GM18951 (cell line): Measurements from ENCODE around the gene CTDNEP1.
A peak's percentile ranks its signal among the peaks of the same experiment; 100 is the strongest.

Experiments used
- POLR2A ChIP-seq: IDR thresholded peaks from 4 replicates; pipeline ENCODE4 v1.6.1; 2011; ENCODE audit warnings: mild to moderate bottlenecking; ENCODE audit not compliant: insufficient read length, insufficient read depth; ENCODE audit errors: extremely low read depth
- in situ Hi-C: fragments of 300-500 bp; cut with MboI; formaldehyde crosslinking; loops from one replicate; pipeline ENCODE4 v1.12.0; 2022; ENCODE audit warnings: low sequenced_read_pairs, mixed read lengths, inconsistent platforms; ENCODE audit not compliant: unreplicated experiment

The CTDNEP1 gene

DNA sequence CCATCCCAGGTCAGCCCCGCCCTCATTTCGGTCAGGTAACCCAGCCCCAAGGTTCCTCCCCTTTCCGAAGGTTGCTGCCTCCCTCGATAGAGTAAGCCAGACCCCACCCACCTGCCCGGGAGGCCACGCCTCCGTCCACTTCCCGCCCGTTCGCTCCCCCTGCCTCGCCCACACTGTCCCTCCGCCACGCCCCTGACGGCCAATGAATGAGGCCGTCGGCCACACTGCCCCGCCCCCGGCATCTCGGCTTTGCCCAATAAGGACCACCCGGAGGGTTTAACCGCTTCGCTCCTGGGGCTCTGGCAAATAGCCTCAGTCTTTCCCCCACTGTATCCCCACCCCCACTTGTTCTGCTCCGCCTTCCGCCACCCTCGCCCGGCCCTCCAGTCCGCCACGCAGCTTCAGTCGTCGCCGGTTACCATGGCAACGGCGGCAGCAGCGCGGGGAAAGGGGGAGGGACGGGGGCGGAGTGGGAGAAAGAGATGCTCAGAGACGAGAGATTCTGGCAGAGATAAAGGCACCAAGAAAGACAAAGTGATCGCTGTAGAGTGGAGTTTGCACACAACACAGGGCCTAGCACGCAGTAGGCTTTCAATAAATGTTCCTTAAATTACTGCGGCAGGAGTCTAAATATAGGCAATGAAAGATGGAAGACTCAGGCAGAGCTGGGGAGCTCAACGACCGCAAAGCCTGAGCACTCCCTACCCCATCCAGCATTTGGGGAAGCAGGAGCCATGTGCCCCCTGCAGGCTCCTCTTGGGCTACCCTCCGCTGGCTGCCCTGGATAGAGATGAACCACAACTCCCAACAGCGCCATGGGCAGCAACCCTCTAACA lies 37.0 kb downstream of the CTDNEP1 start:
- in situ Hi-C loops: no loop called here
- TF ChIP-seq POLR2A: no peak

DNA sequence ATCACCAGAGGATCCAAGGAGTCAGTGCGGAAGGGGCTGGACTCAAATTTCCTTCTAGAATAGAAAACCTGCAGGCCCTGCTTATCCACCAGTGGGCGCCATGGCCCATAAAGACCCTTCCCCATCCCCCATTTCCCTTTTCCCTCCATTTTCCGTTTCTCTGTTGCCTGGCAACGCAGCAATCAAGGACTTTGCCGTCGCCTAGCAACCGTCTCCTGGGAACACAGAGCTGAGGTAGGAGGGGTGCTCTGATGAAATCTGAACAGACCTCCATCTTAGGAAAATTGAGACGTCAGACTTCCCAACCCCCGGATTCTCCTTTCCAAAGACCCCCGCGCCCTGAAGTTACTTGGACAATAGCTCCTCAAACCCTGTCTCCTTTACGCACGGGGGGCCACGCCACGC lies 37.6 kb downstream of the CTDNEP1 start:
- TF ChIP-seq POLR2A: no peak
- in situ Hi-C loops: no loop called here

DNA sequence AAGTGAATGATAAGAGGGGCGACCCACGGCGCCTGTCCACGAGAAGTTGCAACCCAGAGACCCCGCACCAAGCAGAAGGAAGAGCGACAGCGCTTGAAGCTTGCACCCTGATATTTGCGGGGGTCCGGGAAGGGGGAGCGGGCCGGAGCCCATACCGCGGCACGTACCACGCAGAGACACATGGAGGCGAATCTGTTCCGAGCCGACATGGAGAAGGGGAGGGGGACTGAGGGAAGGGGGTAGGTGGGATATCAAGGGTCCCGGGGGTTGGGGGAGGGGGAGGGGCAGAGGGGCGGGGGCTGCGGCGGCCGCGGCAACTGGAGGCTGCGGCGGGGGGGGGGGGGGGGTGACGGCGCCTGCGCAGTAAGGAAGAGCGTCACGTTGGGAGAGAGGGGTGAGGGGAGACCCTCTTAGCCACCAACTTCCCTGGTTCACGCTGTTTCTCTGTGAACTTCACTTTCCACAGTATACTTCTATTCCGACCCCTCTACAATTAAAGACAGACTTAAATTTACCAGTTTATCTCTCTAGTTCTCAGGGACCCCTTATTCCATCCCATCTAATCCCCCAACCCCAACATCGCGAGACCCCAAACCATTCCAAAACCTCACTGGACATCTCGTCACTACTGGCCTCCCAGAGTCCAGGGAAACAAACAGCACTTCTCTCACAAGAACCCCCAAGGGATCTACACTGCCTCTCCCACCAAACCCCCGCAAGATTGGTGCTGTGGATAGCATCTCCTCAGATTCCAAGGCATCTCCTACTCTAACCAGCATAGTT lies 39.9 kb downstream of the CTDNEP1 start:
- TF ChIP-seq POLR2A: no peak
- in situ Hi-C loops: no loop called here

DNA sequence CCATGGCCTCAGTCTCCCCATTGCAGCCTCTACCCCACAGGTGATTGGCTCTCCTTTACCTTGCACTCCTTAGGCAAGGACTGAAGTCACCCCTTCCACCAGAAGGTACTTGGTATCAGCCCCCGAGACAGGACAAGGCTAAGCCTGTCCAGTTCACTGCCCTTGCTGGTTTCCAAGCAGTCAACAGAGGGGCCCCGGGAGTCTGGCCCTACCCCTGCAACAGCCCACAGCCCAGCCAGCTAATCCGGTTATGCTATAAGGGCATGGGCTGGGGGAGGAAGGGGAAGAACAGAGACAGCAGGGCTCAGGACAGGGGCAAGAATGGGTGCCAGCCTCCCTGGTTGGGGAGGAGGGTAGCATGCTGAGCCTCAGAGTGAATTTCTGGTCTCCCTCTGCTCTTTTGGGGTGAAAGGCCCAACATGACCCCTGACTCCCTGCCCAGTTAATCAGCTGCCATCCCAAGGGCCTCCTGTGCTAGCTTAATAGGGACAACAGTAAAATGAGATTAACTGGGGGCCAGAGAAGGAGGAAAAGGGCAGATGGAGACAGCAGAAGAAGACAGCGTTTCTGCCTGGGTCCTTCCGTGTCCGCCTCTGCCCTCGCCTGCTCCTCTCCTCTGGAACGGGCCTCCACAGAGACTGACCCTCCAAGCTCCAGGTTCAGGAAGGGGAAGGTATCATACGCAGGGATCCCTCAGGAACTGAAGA lies 42.6 kb downstream of the CTDNEP1 start:
- TF ChIP-seq POLR2A: no peak
- in situ Hi-C loops: no loop called here

DNA sequence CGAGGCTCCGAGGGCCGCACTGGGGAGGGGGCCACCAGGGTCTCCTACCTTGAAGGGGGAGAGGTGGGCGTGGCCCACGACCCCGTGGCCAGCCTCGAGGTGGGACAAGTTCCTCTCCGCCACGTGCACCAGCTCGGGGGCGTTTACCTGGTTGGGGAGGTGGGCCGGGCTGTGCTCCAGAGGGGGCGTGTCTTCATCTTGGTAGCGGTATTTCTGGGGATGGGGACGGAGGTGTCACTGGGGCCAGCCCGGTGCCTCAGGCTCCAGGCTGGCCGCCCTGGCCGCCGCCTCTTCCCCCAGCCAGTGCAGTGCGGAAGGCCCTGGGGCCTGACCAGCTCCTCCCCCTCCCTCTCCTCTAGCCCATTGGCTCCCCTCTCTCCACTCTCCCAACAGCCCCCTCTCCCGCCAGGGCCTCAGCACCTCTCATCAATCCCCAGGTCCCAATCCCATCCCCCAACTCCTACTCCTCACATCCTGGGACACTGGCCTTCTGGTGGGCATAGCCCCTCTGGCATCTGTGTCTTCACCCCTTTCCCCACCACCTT lies 43.4 kb downstream of the CTDNEP1 start:
- in situ Hi-C loops: no loop called here
- TF ChIP-seq POLR2A: no peak

DNA sequence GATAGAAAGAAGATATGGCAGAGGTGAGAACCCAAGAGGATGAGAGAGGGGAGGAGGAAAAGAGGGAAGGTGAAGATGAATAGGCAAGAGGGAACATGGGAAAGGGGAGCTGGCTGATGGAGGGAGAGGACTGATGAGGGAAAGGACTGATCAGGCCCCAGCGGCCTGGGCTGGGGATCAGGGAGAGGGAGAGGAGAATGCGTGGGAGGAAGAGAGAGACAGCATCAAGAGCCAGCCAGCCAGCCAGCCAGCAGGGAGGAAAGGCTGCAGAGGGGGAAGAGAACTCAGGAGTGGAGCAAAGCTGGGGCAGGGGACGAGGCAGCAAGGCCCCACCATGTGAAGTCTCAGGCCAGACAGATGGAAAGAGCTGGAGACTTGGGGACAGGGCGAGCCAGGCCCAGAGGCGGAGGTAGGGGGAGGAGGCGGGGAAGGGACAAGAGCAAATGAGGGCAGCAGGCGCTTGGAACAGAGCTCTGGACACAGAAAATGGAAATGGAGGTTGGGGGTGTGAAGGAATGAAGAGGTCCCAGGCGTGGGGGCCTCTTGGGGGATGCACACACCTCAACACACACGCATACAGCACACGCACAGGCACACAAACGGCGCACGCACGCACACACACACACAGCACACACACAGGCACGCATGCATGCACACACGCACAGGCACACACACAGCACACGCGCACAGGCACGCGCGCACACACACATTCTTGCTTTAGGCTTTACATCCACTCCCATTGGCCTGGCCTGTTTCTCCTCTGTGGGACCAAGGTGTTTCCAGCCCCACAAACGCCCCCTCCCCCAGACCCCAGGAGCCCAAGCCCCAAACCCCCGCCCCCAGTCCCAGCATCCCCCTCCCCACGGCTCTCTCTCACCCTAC lies 44.2 kb downstream of the CTDNEP1 start:
- in situ Hi-C loops: no loop called here
- no peak for TF ChIP-seq POLR2A

DNA sequence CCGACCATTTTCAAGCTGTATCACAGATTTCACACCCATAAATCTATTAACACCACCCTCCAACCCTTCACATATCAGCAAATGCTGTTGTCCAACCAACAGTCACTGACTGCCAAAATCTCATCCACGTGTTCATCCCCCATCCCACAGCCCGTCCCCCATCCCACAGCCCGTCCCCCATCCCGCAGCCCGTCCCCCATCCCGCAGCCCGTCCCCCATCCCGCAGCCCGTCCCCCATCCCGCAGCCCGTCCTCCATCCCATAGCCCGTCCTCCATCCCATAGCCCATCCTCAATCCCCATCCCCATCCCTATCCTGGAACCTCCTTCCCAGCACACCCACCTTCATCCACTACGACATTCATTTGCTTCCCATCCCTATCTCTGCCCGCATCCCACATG lies 46.0 kb downstream of the CTDNEP1 start:
- TF ChIP-seq POLR2A: no peak
- in situ Hi-C loops: no loop called here

DNA sequence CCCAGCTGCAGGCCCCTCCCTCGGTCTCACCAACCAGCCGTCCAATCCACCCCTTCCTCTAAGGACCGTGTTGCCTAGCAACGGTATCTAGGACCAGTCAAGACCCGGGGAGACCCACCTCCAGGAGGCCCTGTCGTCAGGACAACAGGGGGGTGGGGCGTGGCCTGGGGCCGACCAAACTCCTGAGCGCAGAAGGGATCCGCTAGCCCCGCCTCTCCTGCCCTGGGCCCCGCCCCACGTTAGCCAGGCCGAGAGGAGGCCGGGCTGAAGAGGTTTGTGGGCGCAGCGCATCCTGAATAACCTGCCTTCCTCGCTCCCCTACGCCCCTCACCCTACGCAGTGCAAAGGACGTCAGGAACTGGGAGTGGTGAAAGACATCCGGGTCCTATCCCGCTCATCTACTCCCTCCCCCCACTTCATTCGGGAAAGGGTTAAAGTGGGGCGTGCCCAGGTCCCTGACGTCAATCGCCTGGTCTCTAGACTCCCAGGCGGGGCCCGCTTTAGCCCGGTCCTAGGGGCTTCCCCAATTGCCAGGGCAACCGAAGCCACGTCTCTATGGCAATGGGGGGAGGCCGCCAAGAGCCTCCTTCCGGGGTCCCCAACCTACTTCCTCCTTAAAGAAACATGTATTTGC lies 46.6 kb downstream of the CTDNEP1 start:
- TF ChIP-seq POLR2A: peak; percentile 31
- in situ Hi-C loops: no loop called here

DNA sequence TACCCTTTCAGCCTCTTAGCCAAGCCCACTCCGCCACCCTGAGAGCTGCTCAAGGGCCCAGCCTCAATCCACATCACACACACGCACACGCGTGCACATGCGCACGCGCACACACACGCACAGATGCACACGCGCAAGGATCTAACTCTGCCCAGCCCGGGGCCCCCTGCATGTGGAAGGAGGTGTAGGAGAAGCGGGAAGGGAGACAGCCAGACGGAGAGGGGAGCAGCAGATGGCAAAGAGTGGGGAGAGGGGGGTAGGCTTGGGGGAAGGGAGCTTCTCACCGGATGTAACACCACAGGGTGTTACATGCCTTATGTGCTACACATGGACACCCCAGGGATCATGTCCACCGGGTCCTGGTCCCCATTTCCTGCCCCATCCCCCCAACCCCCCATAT lies 47.2 kb downstream of the CTDNEP1 start:
- in situ Hi-C loops: no loop called here
- TF ChIP-seq POLR2A: no peak

DNA sequence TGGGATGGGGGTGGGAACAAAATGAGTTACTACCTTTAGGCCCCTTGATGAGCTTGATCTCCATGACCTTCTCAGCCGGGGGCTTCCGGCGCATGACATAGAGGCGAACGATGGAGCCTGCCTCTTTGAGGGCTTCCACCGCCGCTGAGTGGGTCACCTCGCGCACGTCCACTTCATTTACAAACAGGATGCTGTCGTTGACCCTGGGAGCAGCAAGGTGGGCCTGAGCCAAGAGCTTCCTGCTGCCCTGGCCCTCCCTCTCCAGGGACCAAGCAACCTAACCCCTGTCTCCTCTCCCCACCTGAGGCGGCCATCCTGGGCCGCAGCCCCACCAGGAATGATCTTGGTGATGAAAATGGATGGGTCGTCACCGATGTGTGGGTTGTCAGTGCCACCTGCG lies 48.1 kb downstream of the CTDNEP1 start:
- TF ChIP-seq POLR2A: no peak
- in situ Hi-C loops: no loop called here

DNA sequence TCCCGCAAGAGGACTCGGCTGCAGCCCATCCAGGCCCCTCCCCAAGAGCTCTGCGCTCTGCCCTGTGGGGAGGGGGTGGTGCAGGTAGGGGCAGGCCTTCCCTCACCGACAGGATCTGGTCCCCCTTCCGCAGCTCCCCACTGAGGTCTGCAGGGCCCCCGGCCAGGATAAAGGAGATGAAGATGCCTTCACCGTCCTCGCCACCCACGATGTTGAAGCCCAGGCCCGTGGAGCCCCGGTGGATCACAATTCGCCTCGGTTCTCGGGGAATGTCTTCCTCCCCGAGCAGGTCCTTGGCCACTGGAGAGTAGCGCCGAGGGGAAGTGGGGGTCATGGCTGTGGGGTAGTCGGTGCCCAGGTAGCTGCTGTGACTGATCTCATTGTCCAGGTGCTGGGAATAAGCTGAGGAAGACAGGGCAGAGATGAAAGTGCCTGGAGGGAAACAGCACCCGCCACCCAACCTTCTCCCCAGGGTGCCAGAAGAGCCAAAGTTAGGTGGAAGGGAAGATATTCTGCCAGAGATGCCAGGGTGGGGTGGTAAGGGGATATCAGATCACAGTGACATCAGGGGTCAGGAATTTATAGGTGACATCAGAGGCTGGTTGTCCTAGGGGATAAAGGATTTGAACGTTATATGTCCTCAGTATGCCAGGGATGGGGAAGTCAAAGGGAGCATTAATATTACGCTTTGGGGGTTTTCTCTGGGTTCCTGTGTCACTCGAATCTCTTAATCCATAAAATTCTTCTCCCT lies 54.7 kb downstream of the CTDNEP1 start:
- TF ChIP-seq POLR2A: no peak
- in situ Hi-C loops: no loop called here
